Cardiac septum (tissue), 1 donor: ENCODE results near the gene PRKRA. TPM values are rescaled to one million over a fixed set of nuclear protein-coding genes. Genes with fewer than 3 reads are reported as not detected.
A peak's percentile ranks its signal among the peaks of the same experiment; 100 is the strongest.
"Not testable (repeated sequence)": the region's sequence is repeated elsewhere in the genome, so short reads cannot be mapped to it uniquely, and the experiment has no call there.

Experiments used
- DNase-seq: peaks from one replicate; pipeline ENCODE4 v3.0.0-alpha.2; 2020; ENCODE audit warnings: low spot score
- intact Hi-C: fragments of 100-400 bp; cut with DNase I; formaldehyde crosslinking; loops from one replicate; pipeline ENCODE4 v1.14.0; 2022
- total RNA-seq: library from RNA; stranded (reverse); fragmentation: NEBNext Ultra II Directional; extraction: Animal tissue kit (Norgen Biotek cat#: 25700); gene quantifications from one replicate; pipeline ENCODE4 v1.2.1, GENCODE V29; 2021
- donor health status: DM: no; HTN: no; CAD: no.

The PRKRA gene
- total RNA-seq, 1 donor from 2014 or later: 46.7 TPM

- intact Hi-C loops: loop anchor here (10.0 kb wide), 1 partner anchor 224 kb away; the partner anchor contains the start of gene OSBPL6
Observed at GRCh38 chr2:178419123-178419522, 31.9 kb downstream of the PRKRA start.

DNA sequence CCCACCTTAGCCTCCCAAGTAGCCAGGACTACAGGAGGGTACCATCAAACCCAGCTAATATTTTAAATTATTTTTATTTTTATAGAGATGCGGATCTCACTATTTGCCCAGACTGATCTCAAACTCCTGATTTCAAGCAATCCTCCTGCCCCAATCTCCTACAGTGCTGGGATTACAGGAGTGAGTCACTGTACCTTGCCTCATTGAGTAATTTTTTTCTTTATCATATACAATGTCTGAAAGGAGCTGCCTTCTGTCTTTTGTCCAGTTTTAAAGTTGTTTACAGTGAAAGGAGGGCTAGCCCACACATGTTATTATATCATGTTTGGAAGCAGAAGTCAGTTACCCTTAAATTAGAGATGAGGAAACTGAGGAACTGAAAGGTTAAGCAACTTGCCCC is 32.5 kb downstream of the PRKRA start:
- intact Hi-C loops: loop anchor here (10.0 kb wide), 1 partner anchor 224 kb away; the partner anchor contains the start of gene OSBPL6
- DNase-seq: no peak

More at GRCh38 chr2:178419123-178419522, 31.9 kb downstream of the PRKRA start:
- no peak for DNase-seq

- intact Hi-C loops: loop anchor here (10.0 kb wide), 1 partner anchor 223 kb away; the partner anchor contains the start of gene OSBPL6
- no peak for DNase-seq
Observed at GRCh38 chr2:178417916-178418315, 33.1 kb downstream of the PRKRA start.

- intact Hi-C loops: loop anchor here (2.0 to 10.0 kb wide), 2 partner anchors 221 to 283 kb away; partner anchors contain the start of gene OSBPL6
- no peak for DNase-seq
Observed at GRCh38 chr2:178415979-178416378, 35.0 kb downstream of the PRKRA start.

DNA sequence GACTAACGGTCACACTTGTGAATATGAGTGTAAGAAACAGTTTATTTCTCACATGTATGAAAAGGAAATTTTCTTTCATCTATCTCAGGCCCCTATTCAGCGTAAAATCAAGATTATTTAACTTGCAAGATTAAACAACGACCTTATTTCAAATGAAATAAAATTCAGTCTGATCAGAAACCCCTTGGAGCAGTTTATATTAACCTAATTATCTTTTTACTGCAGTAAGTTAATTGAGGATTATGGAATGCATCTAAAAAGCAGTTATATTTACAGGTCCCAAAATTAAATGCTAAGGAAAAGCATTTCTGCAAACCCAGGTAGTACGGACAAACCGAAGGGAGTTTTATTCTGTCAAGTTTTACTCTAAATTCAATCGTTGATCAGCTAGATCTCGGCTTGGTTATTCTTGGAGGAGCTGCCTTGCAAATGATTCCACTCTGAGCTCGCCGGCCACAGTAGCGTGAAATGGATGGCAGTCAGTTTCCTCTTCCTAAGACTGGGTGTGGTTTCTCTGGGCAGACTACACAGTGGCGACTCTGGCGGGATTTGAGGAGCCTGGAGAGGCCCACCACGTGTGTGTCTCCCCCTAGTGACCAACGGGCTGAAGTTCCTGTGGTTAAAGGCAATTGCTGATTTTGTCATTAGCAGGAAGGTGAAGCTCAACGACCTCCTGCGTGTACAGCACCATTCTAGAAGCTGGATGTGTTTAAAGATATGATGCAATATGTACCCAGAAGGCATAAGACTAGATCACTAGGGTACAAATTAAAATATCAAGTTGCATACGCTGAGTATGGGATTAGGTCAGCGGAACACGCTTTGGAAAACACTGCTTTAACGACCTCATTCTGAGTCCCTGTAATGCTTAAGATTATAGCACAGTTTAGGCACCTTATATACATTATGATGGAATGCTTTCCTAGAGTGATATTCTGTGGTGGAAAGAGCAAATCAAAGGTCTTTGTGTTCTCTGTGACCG is 36.4 kb downstream of the PRKRA start:
- intact Hi-C loops: loop anchor here (2.0 to 10.0 kb wide), 5 partner anchors 63 to 302 kb away; partner anchors contain the start of genes FKBP7, OSBPL6 and RBM45
- peak; percentile 94 for DNase-seq

- DNase-seq: peak; percentile 89
- intact Hi-C loops: loop anchor here (2.0 to 10.0 kb wide), 5 partner anchors 64 to 301 kb away; partner anchors contain the start of genes FKBP7, OSBPL6 and RBM45
Observed at GRCh38 chr2:178413472-178414265, 37.3 kb downstream of the PRKRA start.

DNA sequence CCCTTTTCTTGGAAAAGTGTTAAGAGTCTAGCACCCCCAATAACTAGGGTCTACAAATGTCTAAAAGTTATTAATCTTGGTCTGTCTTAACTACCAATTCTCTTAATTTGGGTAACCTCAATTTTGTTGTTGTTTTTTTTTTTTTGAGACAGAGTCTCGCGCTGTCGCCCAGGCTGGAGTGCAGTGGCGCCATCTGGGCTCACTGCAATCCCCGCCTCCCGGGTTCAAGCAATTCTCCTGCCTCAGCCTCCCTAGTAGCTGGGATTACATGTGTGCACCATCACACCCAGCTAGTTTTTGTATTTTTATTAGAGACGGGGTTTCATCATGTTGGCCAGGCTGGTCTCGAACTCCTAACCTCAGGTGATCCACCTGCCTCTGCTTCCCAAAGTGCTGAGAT is 38.5 kb downstream of the PRKRA start:
- intact Hi-C loops: loop anchor here (5.0 to 10.0 kb wide), 4 partner anchors 65 to 300 kb away; partner anchors contain the start of genes FKBP7, OSBPL6 and RBM45
- DNase-seq: not testable (repeated sequence)

- no peak for DNase-seq
- intact Hi-C loops: loop anchor here (5.0 to 10.0 kb wide), 4 partner anchors 65 to 300 kb away; partner anchors contain the start of genes FKBP7, OSBPL6 and RBM45
Observed at GRCh38 chr2:178412047-178412446, 38.9 kb downstream of the PRKRA start.

- intact Hi-C loops: no loop called here
- no peak for DNase-seq
Observed at GRCh38 chr2:178409261-178409660, 41.7 kb downstream of the PRKRA start.

DNA sequence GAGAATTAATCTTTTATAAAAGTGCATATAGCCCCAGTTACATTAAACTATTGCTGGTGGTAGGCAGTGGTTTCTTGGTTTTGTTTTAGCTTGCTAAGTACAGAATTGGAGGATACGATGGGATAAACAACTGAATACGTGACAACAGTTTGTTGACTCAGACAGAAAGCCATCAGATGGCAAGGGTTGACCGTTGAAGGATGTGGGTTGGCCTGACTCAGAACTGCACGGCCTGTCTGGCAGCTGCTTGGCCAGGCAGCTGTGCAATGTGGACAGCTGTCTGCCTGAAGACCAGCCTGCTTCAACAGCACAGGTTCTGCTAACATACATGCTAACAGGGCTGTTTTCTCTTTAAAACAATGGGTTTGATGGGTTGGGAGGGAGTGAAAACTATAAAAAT is 46.6 kb downstream of the PRKRA start:
- intact Hi-C loops: no loop called here

DNA sequence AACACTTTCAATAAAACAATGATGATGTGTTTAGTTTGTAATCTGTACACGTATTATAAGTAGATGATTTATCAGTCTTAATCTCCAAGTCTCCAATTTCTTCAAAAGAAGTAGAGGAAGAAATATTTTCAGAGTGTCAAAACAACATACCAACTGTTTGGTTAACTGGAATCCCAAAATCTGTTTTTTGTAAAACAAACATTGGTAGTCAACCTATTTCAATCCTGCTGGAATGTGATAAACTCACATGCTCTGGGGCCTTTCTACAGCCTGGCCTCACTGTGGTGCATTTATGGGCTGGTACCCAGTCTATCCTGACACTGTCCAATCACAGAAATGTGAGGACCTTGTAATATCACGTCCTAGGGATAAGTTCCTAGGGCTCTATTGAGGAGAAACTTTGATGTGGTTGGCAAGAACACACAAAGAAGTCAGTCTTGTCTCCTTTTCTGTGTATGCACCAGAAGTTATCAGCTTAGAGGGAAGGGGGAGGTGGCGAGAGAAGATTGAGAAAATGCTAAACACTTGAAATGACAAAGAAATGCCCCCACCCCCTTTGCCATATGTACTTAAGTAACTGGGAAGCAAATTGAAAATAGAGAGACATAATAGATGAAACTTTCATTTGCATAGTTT is 47.2 kb downstream of the PRKRA start:
- intact Hi-C loops: no loop called here

More for the DNA sequence above, 46.6 kb downstream of the PRKRA start:
- DNase-seq: no peak

GRCh38 chr2:178401994-178402437 is 49.0 kb downstream of the PRKRA start:
- intact Hi-C loops: no loop called here
- DNase-seq: no peak

More for the DNA sequence above, 47.2 kb downstream of the PRKRA start:
- DNase-seq: no peak

- DNase-seq: no peak
- intact Hi-C loops: no loop called here
Observed at GRCh38 chr2:178397002-178397605, 53.9 kb downstream of the PRKRA start.

DNA sequence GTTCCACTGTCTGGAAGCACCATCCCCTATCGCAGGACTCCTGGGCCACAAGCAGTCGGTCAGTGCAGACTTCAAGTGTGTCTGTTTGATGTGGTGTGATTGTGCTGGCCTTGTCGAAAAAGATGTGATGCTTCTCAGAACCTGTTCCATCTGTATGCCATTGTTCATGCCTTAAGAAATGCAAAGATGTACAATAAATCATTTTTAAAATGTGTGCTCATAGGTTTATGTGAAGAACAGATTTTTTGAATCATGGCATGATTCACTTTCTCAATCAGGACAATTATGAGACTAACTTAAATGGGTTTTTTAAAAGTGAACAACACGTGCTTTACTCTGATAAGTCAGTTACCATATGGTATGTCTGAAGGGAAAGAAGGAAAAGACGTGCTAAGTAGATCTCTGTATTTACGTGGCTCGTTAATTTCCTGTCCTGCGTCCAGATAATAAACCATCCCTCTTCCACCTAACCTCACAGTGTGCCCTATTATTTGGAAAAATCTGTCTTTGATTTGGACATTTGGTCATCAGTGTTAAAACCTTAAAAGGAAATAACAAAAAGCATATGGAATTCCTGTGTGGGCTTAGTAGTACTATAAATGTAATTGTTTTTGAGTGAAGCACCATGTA is 54.9 kb downstream of the PRKRA start:
- intact Hi-C loops: no loop called here
- no peak for DNase-seq

GRCh38 chr2:178395295-178395694 is 55.7 kb downstream of the PRKRA start:
- no peak for DNase-seq
- intact Hi-C loops: no loop called here

DNA sequence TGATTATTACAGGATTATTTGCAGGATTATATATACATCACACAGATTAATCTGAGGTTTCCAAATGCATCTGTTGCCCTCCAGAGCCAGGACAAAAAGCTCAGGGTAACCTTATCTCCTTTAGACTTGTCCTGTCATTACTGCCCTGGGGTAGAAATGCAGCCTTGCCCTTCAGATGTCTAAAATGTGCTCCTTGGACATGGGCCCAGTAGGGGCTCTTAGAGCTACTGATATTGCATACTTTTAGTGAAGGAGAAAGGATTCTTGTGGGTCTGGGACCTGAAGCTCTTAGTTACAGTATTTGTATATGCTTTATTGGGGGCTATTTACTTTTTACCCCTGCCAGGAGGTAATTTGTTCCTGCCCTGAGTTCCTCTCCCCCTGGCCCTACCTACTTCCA is 56.1 kb downstream of the PRKRA start:
- intact Hi-C loops: no loop called here

GRCh38 chr2:178392215-178392614 is 58.8 kb downstream of the PRKRA start:
- DNase-seq: no peak
- intact Hi-C loops: no loop called here

More for the DNA sequence above, 56.1 kb downstream of the PRKRA start:
- no peak for DNase-seq

DNA sequence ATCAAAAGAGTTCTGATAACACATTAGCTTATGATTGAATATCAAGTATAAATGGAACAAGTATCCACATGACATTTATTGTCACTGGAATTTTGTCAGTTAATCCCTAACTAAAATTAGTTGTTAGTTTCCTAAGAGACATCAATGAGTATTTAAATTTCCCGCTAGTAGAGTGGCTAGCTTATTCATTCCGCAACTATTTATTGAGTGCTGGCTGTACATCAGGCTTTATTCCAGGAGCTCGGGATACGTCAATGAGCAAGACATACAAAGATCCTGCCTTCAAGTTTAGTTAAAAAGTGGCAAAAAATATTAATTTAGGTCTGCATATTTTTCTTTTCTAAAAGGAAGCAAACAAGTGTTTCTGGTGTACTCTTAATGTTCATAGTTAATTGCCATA is 59.3 kb downstream of the PRKRA start:
- no peak for DNase-seq
- intact Hi-C loops: no loop called here
